Hippocampal formation (tissue), 2 donors: ENCODE data around the gene KCNK3.
"Not testable (repeated sequence)": the region's sequence is repeated elsewhere in the genome, so short reads cannot be mapped to it uniquely, and the experiment has no call there.

Experiments
- DNase-seq, 2 donors: peaks; one replicate each; lab custom pipeline; 2025; lab: John Stamatoyannopoulos, UW

KCNK3 gene

GRCh38 chr2:26730549-26731344 lies 38.2 kb downstream of the KCNK3 start:
- DNase-seq, result no peak

DNA sequence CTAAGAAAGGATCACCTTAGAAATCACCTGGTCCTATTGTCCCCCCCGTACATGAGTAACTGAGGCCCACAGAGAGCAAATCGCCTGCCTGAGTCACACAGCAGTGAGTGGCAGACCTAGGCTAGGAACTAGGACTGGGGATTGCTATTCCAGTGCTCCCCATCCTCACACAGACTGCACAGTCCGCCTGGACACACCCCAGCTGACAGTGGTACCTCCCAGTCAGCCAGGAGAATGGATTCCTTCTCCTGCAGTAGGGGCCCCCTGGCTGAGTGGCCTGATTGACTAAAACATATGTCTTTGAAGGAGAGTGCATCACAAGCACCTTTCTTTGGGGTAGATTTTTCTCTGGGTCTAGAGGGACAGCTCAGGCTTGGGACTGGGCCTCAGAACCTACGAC lies 39.2 kb downstream of the KCNK3 start:
- DNase-seq, result no peak

DNA sequence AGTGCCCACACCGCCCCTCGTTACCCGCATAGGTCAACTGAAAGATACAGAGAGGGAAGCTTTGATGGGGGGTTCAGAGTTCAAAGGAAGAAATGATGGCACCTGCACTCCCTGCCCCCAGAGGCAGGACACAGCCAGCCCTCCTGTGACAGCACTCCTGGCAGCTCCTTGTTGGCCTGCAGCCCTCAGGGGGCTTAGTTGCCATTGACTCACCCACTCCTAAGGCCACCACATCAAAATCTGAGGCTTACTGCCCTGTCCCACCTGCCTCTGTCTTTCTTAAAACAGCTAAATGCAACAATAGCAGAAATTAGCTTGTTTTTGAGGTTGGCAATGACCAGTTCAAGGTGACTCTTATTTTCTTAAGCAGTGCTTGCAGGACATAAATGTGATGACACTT lies 39.9 kb downstream of the KCNK3 start:
- DNase-seq, result no peak

- no peak for DNase-seq
Measured at GRCh38 chr2:26733413-26733812, 40.9 kb downstream of the KCNK3 start.

DNA sequence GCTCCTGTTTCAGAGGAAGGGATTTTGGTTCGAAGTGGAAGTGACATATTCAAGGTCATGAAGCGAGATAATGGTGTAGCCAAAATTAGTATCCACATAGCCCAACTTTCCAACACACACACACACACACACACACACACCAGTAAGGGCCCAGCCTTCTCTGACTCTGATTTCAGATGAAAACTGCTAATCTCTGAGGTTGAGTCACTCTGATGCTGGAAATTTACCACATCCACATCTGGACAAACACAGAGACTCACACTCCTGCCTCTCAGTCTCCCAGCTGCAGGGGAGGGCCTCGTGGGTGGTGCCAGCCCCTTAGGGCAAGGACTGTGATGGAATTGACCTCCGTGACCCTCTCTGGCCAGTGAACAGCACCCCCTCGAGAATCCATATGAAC lies 42.6 kb downstream of the KCNK3 start:
- no peak for DNase-seq

DNA sequence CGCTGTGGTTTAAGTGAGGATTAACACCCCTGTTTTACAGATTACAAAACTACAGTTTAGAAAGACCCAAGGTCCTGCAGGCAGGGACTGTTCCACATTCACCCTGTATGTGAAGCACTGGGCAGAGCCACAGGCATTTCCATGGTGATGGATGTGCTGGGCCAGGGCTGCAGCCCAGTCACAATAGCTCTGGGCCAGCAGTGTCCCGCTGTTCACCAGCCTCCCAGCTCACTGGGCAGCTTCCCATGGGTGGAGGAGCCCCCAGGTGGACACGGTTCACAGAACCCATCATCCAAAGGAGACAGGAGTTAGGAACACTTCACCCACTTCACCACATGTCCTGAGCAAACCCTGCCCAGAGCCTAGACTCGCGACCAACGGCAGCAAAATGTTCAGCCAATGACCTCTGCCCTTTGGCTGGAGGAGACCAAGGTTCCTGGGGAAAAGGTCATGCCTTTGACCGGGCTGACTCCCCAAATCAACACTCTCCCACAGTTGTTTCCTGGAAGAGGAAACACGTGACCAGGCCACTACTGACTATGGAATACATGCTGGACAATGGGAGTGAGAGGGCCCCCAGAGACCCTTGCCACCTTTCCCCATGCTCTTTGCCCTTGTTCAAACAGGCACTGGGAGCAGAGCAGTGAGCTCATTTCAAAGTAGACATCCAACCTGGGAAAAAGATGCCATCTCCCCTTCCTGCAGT lies 43.5 kb downstream of the KCNK3 start:
- DNase-seq, result peak in 1 of 2 donors; percentile 25

DNA sequence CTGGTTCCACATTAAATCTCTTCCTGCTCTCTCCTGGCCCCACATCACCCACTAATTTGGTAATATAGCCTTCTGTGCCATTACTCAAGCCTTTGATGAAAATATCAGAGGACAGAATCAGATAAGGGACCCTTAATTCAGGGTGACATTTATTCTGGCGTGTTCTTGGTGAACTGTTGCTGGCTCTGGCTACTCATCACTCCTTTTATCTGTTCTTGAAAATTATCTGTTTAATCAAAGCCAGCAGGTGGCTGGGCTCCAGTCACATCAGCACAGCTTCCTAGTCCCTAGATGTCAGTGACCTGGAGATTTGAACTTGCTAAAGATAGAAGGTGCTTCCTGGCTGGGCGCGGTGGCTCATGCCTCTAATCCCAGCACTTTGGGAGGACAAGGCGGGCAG lies 44.7 kb downstream of the KCNK3 start:
- no peak for DNase-seq

GRCh38 chr2:26738481-26738880 lies 46.0 kb downstream of the KCNK3 start:
- no peak for DNase-seq

DNA sequence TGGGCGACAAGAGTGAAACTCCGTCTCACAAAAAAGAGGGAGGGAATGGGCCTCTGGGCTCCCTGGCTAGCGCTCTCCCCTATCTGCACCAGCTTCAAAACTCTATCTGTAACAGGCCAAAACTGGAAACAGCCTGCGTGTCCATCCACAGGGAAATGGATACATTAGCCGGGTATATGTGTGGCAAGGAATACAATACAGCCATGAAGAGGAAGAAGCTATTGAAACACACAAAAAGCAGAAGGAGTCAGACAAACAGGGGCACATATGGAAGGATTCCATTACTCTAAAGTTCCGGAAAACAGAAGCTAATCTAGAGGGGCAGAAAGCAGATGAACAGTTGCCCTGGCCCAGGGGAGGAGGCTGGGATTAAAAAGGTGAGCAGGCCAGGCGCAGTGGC lies 47.0 kb downstream of the KCNK3 start:
- no peak for DNase-seq

DNA sequence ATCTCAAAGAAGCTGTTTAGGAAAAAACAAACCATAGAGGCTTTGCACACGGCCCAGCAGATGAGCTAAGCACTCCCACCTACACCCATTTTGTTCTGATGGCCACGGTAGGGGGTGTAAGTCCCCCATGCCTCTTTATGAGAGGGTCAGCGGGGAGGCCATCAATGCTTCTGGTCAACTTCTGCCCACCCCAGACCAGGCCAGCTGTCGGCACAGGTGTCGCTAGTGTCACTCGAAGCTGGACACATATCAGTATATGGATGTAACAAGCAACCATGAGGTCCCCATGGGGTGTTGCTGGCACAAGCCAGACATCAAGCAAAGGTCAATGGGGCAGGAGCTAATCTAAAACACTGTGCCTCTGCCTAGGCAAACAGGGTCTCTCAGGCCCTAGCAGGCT lies 47.8 kb downstream of the KCNK3 start:
- DNase-seq, result no peak

DNA sequence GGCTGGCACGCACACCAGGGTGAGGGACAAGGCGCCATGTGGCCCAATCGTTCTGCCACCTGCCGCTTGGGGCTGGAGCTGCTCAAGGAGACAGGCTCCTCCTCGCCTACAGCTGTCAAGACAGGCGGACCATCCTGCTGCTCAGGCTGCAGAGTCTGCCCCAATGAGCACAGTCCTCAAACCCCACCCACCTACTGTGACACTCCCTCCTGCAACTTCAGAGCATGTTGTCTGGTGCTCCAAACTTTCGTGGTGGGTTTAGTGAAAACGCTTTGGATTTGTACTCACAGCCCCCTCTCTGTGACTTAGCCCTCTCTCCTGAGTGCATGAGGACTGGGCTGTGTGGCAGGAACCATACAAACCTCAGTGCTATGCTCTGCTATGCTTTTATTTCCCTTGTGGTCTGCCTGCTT lies 48.4 kb downstream of the KCNK3 start:
- no peak for DNase-seq

- no peak for DNase-seq
Measured at GRCh38 chr2:26742048-26742770, 49.7 kb downstream of the KCNK3 start.

DNA sequence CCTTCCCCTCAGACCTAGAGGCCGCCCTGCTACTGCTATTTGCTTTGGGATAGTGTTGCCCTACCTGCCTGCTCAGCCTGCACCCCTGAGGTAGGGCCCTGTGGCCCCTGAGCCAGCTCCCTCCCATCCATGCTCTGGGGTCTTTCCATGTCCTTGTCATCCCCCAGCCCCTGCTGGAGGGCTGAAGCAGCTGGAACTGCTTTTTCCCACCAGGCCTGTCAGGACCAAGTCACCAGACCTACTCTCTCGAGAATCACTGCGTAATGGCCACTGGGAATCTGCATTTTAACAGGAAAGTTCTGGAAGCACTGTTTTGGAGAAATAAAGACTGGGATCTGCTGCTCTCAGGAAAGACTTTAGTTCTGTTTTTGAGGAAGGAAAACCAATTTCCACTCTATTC lies 51.3 kb downstream of the KCNK3 start:
- DNase-seq, result no peak

- no peak for DNase-seq
Measured at GRCh38 chr2:26744953-26745352, 52.4 kb downstream of the KCNK3 start.

DNA sequence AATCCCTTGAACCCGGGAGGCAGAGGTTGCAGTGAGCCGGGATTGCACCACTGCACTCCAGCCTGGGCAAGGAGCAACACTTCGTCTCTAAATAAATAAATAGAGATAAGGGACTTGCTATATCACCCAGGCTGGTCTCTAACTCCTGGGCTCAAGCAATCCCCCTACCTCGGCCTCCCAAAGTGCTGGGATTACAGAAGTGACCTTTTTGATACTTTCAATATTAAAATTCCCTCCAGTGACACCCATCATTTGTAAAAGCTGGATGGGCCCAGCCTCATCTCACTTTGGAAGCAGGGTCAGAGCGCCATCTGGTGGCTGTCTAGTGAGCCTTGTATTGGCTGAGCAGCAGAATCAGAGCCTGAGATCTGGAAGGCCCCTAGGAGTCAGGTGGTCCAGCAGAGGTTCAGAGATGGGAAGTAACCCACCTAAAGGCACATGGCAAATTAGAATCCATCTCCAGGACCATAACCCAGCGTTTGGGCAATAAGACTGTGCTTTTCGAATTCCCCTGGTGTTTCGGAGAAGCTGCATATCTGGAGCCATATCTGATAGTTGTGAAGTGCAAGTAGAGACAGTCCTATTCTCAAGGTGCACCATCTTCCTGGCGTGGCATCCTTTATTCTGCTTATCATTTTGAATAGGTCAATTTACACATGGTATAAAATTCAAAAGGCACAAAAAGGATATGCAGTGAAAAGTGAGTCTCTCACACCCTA lies 53.2 kb downstream of the KCNK3 start:
- peak; percentile 70 to 79 for DNase-seq

GRCh38 chr2:26746934-26747333 lies 54.4 kb downstream of the KCNK3 start:
- DNase-seq, result no peak

DNA sequence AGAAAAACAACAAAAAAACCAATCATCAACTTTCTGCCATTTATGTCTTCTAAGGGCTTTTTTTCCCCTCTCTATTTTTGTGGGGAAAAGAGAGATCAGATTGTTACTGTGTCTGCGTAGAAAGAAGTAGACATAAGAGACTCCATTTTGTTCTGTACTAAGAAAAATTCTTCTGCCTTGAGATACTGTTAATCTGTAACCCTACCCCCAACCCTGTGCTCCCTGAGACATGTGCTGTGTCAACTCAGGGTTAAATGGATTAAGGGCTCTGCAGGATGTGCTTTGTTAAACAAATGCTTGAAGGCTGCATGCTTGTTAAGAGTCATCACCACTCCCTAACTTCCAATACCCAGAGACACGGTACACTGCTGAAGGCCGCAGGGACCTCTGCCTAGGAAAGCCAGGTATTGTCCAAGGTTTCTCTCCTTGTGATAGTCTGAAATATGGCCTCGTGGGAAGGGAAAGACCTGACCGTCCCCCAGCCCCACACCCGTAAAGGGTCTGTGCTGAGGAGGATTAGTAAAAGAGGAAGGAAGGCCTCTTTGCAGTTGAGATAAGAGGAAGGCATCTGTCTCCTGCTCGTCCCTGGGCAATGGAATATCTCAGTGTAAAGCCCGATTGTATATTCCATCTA lies 57.4 kb downstream of the KCNK3 start:
- not testable (repeated sequence) for DNase-seq

DNA sequence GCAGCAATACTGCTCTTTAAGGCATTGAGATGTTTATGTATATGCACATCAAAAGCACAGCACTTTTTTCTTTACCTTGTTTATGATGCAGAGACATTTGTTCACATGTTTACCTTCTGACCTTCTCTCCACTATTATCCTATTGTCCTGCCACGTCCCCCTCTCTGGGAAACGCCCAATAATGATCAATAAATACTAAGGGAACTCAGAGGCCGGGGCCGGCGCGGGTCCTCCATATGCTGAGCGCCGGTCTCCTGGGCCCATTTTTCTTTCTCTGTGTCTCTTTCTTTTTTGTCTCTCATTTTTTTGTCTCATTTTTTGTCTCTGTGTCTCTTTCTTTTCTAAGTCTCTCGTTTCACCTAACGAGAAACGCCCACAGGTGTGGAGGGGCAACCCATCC lies 57.9 kb downstream of the KCNK3 start:
- DNase-seq, result not testable (repeated sequence)

GRCh38 chr2:26752656-26753055 lies 60.1 kb downstream of the KCNK3 start:
- no peak for DNase-seq

DNA sequence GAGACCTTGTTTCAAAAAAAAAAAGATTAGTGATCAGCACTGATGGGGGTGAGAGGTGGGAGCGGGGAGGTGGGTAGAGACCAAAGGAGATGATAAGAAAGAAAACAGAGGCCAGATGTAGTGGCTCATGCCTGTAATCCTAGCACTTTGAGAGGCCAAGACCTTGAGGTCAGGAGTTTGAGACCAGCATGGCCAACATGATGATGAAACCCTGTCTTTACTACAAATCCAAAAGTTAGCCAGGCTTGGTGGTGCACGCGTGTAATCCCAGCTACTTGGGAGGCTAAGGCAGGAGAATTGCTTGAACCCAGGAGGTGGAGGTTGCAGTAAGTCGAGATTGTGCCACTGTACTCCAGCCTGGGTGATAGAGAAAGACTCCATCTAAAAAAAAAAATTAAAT lies 62.0 kb downstream of the KCNK3 start:
- DNase-seq, result no peak

GRCh38 chr2:26754972-26755670 lies 62.6 kb downstream of the KCNK3 start:
- DNase-seq, result no peak
